Keratinocyte (primary cell): Measurements from ENCODE around the gene TMEM132D.

Source experiments
- EZH2 ChIP-seq: IDR thresholded peaks from one replicate; pipeline ENCODE4 v1.6.1; 2012; ENCODE audit warnings: inconsistent platforms, mild to moderate bottlenecking, low read length, moderate library complexity
- TF ChIP-seq, protein P1 (sequence below), 3 experiments: IDR thresholded peaks in 1 of 3; conservative IDR thresholded peaks in 1 of 3; optimal IDR thresholded peaks in 1 of 3; 2 replicates in 2 of 3; 3 replicates in 1 of 3; pipeline versions ENCODE3 to v1.5.1; 2011; ENCODE audit warnings: low read length in 3 of 3, mild to moderate bottlenecking in 3 of 3, moderate library complexity in 2 of 3, control low read depth in 1 of 3, inconsistent platforms in 1 of 3; ENCODE audit not compliant: insufficient read depth in 2 of 3; ENCODE audit errors: extremely low read depth in 1 of 3

DNA sequence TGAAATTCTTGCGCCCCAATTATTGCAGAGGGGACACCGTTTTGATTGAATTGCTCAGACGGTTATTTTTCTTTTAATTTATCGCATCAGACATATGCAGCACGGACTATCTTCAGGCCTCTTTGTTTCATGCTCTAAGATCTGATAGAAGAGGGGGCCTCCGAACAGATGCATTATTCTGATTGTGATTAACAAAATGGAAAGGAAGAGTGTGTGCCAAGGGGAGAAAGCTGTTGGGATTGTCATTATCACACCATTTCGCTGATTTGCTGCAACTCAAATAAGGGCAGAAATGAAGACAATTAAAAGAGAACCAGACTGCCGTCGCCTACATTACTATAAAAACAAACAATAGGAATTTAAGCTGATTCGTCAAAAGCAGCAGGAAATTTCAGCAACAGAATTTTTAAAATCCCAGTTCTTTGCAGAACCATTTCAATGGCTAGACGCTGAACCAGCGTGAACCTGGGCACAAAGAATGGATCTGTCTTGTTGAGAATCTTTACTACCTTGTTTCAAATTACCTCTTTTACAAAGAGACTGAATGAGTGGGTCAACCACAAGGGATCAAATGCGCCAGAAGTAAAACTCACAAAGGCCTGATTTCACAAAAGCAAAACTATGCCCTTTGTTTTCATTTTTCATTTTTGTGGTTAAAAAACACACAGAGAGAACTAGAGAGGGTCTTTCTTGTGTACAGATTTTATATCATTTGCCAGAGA, 30.6 kb downstream of the TMEM132D start:
- TF ChIP-seq, protein P1, sequence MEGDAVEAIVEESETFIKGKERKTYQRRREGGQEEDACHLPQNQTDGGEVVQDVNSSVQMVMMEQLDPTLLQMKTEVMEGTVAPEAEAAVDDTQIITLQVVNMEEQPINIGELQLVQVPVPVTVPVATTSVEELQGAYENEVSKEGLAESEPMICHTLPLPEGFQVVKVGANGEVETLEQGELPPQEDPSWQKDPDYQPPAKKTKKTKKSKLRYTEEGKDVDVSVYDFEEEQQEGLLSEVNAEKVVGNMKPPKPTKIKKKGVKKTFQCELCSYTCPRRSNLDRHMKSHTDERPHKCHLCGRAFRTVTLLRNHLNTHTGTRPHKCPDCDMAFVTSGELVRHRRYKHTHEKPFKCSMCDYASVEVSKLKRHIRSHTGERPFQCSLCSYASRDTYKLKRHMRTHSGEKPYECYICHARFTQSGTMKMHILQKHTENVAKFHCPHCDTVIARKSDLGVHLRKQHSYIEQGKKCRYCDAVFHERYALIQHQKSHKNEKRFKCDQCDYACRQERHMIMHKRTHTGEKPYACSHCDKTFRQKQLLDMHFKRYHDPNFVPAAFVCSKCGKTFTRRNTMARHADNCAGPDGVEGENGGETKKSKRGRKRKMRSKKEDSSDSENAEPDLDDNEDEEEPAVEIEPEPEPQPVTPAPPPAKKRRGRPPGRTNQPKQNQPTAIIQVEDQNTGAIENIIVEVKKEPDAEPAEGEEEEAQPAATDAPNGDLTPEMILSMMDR (optimal IDR thresholded peaks at IDR 0.05 in 1 of 3, IDR thresholded peaks at IDR 0.05 in 1 of 3, conservative IDR thresholded peaks at IDR 0.05 in 1 of 3; ENCODE audit: extremely low read depth in 1 of 3, insufficient read depth in 2 of 3, low read length in 3 of 3) = no peak
- TF ChIP-seq EZH2 = no peak
